ENCODE data around the gene ZCCHC9. TPM values are rescaled to one million over a fixed set of nuclear protein-coding genes. Genes with fewer than 3 reads are reported as not detected.

Gene ZCCHC9
- polyA plus RNA-seq (2013) = 49.2 and 51.5 TPM in 2 replicates

DNA sequence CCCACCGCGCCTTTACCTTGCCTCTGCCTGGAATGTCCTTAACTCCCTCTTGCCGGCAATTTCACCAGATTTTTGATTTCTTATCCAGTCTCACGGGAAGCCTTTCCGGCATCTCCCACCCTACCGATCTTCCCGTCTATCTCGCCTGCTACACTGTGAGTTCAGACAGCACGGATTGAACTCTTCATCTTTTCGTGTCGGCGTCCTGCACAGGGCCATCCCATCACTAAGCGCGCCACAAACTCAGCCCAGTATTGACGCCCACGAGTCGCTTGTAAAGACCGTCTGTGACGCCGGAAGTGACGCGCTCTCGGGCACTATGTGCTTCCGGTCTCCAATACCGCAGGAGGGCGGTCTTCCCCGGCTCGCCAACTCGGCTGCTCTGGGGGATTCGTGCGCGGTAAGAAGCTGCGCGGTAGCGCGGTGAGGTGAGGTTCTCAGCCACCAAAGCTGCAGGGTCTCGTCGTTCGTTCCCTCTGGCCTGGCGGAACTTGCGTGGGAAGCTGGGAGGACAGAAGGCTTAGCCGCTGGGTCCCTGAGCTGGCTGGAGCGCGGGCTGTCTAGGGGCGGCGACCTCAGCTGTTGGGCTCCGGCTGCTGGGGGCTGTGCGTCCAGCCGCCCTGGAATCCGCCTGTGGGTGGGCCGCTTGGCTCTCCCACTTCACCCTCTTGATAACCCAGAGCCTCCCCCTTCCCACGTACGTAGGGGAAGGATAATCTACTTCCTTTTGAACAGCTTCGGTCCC lies at the start of gene ZCCHC9:
Gene ZCCHC9, plus strand, starts transcription at position 317 of the 745 bp plus-strand sequence. CDS start 3,171 bp downstream, outside the sequence.
- Histone ChIP-seq H3K4me3 (ENCODE audit: low read depth, low read length) (peak within 1 kb of the TSS; percentile 96), H3K79me1 (ENCODE audit: low read length) (peaks cover 8% of the 10 kb centered on the region), H3K36me3 (ENCODE audit: control insufficient read depth in 1 of 2, insufficient read depth in 2 of 2, low read length in 2 of 2) (peaks cover 0 to 4% of the 10 kb centered on the region in 2 experiments), H3K9me3 (ENCODE audit: insufficient read depth, low read depth, low read length) (no peaks in the 10 kb centered on the region), H3K4me1 (ENCODE audit: control insufficient read depth in 1 of 2, insufficient read depth in 2 of 2, low read length in 2 of 2) (peaks cover 3 to 6% of the 10 kb centered on the region in 2 experiments), H3K4me2 (ENCODE audit: low read length) (peak within 1 kb of the TSS; percentile 89), H3K4ac (ENCODE audit: low read depth, low read length) (peak within 1 kb of the TSS; percentile 93), H4K12ac (ENCODE audit: low read depth, low read length) (peak within 1 kb of the TSS; percentile 97), H3K14ac (ENCODE audit: low read length) (peak within 1 kb of the TSS; percentile 98), H2BK12ac (ENCODE audit: low read length) (no peak within 1 kb of the TSS), H4K91ac (ENCODE audit: low read depth, low read length) (peak within 1 kb of the TSS; percentile 93), H2AK5ac (ENCODE audit: low read length) (peak within 1 kb of the TSS; percentile 35), H2BK5ac (ENCODE audit: low read depth, low read length, poor library complexity) (peak within 1 kb of the TSS; percentile 81), H3K27me3 (ENCODE audit: insufficient read depth, low read length) (no peaks in the 10 kb centered on the region), H3K27ac (ENCODE audit: low read depth, low read length) (peak within 1 kb of the TSS; percentile 96), H3K9ac (ENCODE audit: low read length) (peak within 1 kb of the TSS; percentile 97), H3K79me2 (ENCODE audit: control insufficient read depth, insufficient read depth, low read length, poor library complexity) (peaks cover 7% of the 10 kb centered on the region), H3K23ac (ENCODE audit: low read length) (no peak within 1 kb of the TSS), H2AFZ (ENCODE audit: insufficient read depth, low read length, poor library complexity) (peak within 1 kb of the TSS; percentile 90), H2BK120ac (ENCODE audit: insufficient read depth, low read length, poor library complexity) (peak within 1 kb of the TSS; percentile 95), H4K8ac (ENCODE audit: low read depth, low read length) (peak within 1 kb of the TSS; percentile 100), H3K18ac (ENCODE audit: low read length) (peak within 1 kb of the TSS; percentile 97)
- WGBS (ENCODE audit: extremely low coverage, insufficient coverage, insufficient read length) = no CpG with 5 or more reads among the region's 54 CpGs
- peak; percentile 94 to 97 for DNase-seq

DNA sequence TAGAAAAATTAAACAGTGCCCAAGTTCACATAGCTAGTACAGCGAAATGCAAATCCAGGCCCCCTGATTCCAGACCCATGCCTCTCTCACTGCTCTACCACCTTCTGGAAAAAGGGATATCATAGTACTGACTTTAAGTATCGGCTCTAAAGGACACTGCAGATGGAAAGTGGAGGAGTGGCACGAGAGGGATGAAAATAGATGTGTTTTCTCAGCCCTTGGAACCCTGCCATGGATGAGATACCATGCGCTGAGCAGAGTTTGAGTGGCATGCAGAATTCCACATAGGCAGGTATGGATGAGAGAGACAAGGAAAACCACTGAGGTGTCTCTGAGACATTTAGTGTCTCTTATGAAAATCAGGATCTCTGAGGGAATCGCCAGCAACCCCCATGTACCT lies 49.5 kb upstream of the ZCCHC9 start:
- no CpG with 5 or more reads among the region's 5 CpGs for WGBS (ENCODE audit: extremely low coverage, insufficient coverage, insufficient read length)
- no peaks in the 10 kb centered on the region for H3K27me3 ChIP-seq (ENCODE audit: insufficient read depth, low read length)
- no peak for DNase-seq
- peaks cover 4 to 9% of the 10 kb centered on the region in 2 experiments for H3K4me1 ChIP-seq (ENCODE audit: control insufficient read depth in 1 of 2, insufficient read depth in 2 of 2, low read length in 2 of 2)
- H3K9me3 ChIP-seq (ENCODE audit: insufficient read depth, low read depth, low read length) = no peaks in the 10 kb centered on the region
- H2AFZ ChIP-seq (ENCODE audit: insufficient read depth, low read length, poor library complexity) = no peak overlapping the region
- no peaks in the 10 kb centered on the region for H3K79me2 ChIP-seq (ENCODE audit: control insufficient read depth, insufficient read depth, low read length, poor library complexity)
- no peak overlapping the region for H2BK5ac ChIP-seq (ENCODE audit: low read depth, low read length, poor library complexity)
- no peak overlapping the region for H3K4me2 ChIP-seq (ENCODE audit: low read length)
- H3K36me3 ChIP-seq (ENCODE audit: control insufficient read depth in 1 of 2, insufficient read depth in 2 of 2, low read length in 2 of 2) = peaks cover 10 to 11% of the 10 kb centered on the region in 2 experiments
- no peak overlapping the region for H4K12ac ChIP-seq (ENCODE audit: low read depth, low read length)
- H3K79me1 ChIP-seq (ENCODE audit: low read length) = peaks cover 5% of the 10 kb centered on the region
- H3K4me3 ChIP-seq (ENCODE audit: low read depth, low read length) = no peak overlapping the region
- H3K27ac ChIP-seq (ENCODE audit: low read depth, low read length) = no peak overlapping the region
- no peak overlapping the region for H3K14ac ChIP-seq (ENCODE audit: low read length)
- no peak overlapping the region for H2BK12ac ChIP-seq (ENCODE audit: low read length)
- no peak overlapping the region for H2BK120ac ChIP-seq (ENCODE audit: insufficient read depth, low read length, poor library complexity)
- H2AK5ac ChIP-seq (ENCODE audit: low read length) = no peak overlapping the region
- H4K8ac ChIP-seq (ENCODE audit: low read depth, low read length) = no peak overlapping the region
- H4K91ac ChIP-seq (ENCODE audit: low read depth, low read length) = no peak overlapping the region
- no peak overlapping the region for H3K9ac ChIP-seq (ENCODE audit: low read length)
- no peak overlapping the region for H3K23ac ChIP-seq (ENCODE audit: low read length)
- no peak overlapping the region for H3K18ac ChIP-seq (ENCODE audit: low read length)
- H3K4ac ChIP-seq (ENCODE audit: low read depth, low read length) = no peak overlapping the region

DNA sequence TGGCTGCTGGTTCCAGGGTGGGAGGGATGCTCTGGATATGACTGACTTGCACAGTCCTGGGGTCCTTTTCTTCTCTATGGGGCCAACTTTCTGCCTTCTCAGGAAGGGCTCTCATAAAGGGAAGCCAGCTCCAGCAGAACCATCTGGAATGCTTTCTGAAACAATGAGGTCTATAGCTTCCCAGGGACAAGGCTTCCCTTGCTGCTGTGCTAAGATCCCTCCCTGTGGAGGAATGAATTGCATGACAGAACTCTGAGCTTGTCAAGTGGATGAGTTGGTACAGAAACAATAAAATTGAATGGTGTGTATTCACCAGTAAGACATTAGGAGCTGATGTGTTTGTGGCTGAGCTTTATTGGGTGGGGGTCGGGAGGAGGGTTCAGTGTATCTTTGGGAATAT lies 48.5 kb upstream of the ZCCHC9 start:
- Histone ChIP-seq H3K4me2 (ENCODE audit: low read length) (no peak overlapping the region), H3K36me3 (ENCODE audit: control insufficient read depth in 1 of 2, insufficient read depth in 2 of 2, low read length in 2 of 2) (peaks cover 10 to 11% of the 10 kb centered on the region in 2 experiments), H2BK5ac (ENCODE audit: low read depth, low read length, poor library complexity) (no peak overlapping the region), H2BK12ac (ENCODE audit: low read length) (no peak overlapping the region), H4K91ac (ENCODE audit: low read depth, low read length) (no peak overlapping the region), H3K4me3 (ENCODE audit: low read depth, low read length) (no peak overlapping the region), H3K27me3 (ENCODE audit: insufficient read depth, low read length) (no peaks in the 10 kb centered on the region), H3K14ac (ENCODE audit: low read length) (no peak overlapping the region), H3K79me1 (ENCODE audit: low read length) (peaks cover 2% of the 10 kb centered on the region), H3K23ac (ENCODE audit: low read length) (no peak overlapping the region), H3K4ac (ENCODE audit: low read depth, low read length) (no peak overlapping the region), H3K27ac (ENCODE audit: low read depth, low read length) (no peak overlapping the region), H3K4me1 (ENCODE audit: control insufficient read depth in 1 of 2, insufficient read depth in 2 of 2, low read length in 2 of 2) (peaks cover 4 to 5% of the 10 kb centered on the region in 2 experiments), H3K9me3 (ENCODE audit: insufficient read depth, low read depth, low read length) (no peaks in the 10 kb centered on the region), H2AK5ac (ENCODE audit: low read length) (no peak overlapping the region), H2AFZ (ENCODE audit: insufficient read depth, low read length, poor library complexity) (no peak overlapping the region), H3K18ac (ENCODE audit: low read length) (peak overlapping the region; percentile 1), H4K8ac (ENCODE audit: low read depth, low read length) (no peak overlapping the region), H3K79me2 (ENCODE audit: control insufficient read depth, insufficient read depth, low read length, poor library complexity) (no peaks in the 10 kb centered on the region), H3K9ac (ENCODE audit: low read length) (no peak overlapping the region), H4K12ac (ENCODE audit: low read depth, low read length) (no peak overlapping the region), H2BK120ac (ENCODE audit: insufficient read depth, low read length, poor library complexity) (no peak overlapping the region)
- WGBS (ENCODE audit: extremely low coverage, insufficient coverage, insufficient read length) = no CpG with 5 or more reads among the region's 1 CpG
- no peak for DNase-seq

- Histone ChIP-seq H2BK120ac (ENCODE audit: insufficient read depth, low read length, poor library complexity) (no peak overlapping the region), H3K36me3 (ENCODE audit: control insufficient read depth in 1 of 2, insufficient read depth in 2 of 2, low read length in 2 of 2) (peaks cover 10 to 11% of the 10 kb centered on the region in 2 experiments), H4K8ac (ENCODE audit: low read depth, low read length) (no peak overlapping the region), H2BK5ac (ENCODE audit: low read depth, low read length, poor library complexity) (no peak overlapping the region), H3K14ac (ENCODE audit: low read length) (no peak overlapping the region), H3K27me3 (ENCODE audit: insufficient read depth, low read length) (no peaks in the 10 kb centered on the region), H3K9ac (ENCODE audit: low read length) (no peak overlapping the region), H3K4me1 (ENCODE audit: control insufficient read depth in 1 of 2, insufficient read depth in 2 of 2, low read length in 2 of 2) (no peaks in the 10 kb centered on the region), H2BK12ac (ENCODE audit: low read length) (no peak overlapping the region), H4K12ac (ENCODE audit: low read depth, low read length) (no peak overlapping the region), H3K79me1 (ENCODE audit: low read length) (no peaks in the 10 kb centered on the region), H2AFZ (ENCODE audit: insufficient read depth, low read length, poor library complexity) (no peak overlapping the region), H3K4ac (ENCODE audit: low read depth, low read length) (no peak overlapping the region), H3K18ac (ENCODE audit: low read length) (no peak overlapping the region), H2AK5ac (ENCODE audit: low read length) (no peak overlapping the region), H3K23ac (ENCODE audit: low read length) (no peak overlapping the region), H3K9me3 (ENCODE audit: insufficient read depth, low read depth, low read length) (no peaks in the 10 kb centered on the region), H3K4me3 (ENCODE audit: low read depth, low read length) (no peak overlapping the region), H3K4me2 (ENCODE audit: low read length) (no peak overlapping the region), H3K79me2 (ENCODE audit: control insufficient read depth, insufficient read depth, low read length, poor library complexity) (no peaks in the 10 kb centered on the region), H4K91ac (ENCODE audit: low read depth, low read length) (no peak overlapping the region), H3K27ac (ENCODE audit: low read depth, low read length) (no peak overlapping the region)
- no CpG with 5 or more reads among the region's 4 CpGs for WGBS (ENCODE audit: extremely low coverage, insufficient coverage, insufficient read length)
- DNase-seq = peak in 1 of 2 donors; percentile 33
These were observed 47.5 kb upstream of the ZCCHC9 start for GRCh38 chr5:81253875-81254274.

All from trophoblast cell (in vitro differentiated cells and primary cell).